Measurements from ENCODE around the gene TMEM87B. TPM values are rescaled to one million over a fixed set of nuclear protein-coding genes. Genes with fewer than 3 reads are reported as not detected.

Gene TMEM87B
- total and polyA plus RNA-seq, 2 of the 8 experiments (the other 6 are each of a cell fraction or from before 2014, with no cell fraction given), result 7.2 to 9.0 TPM

GRCh38 chr2:112005406-112006075 lies 49.5 kb upstream of the TMEM87B start:
- H3K4me2 ChIP-seq (ENCODE audit: insufficient read depth in 1 of 2, low read depth in 2 of 2, low read length in 2 of 2), result no peak overlapping the region
- no peak overlapping the region for H2AFZ ChIP-seq (ENCODE audit: low read length)
- H2BK20ac ChIP-seq (ENCODE audit: low read length), result no peak overlapping the region
- DNase-seq (ENCODE audit: low read depth in 1 of 2, low spot score in 2 of 2) (no peak), FAIRE-seq (no peak)
- no peak overlapping the region for H4K5ac ChIP-seq (ENCODE audit: insufficient read length, low read depth, low read length)
- no peak for TF ChIP-seq SIN3A (conservative IDR thresholded peaks at IDR 0.05 in 1 of 2, IDR thresholded peaks at IDR 0.05 in 1 of 2; ENCODE audit: low read depth in 1 of 2, low read length in 2 of 2)
- TF ChIP-seq FOSL1 (IDR thresholded peaks at IDR 0.05; ENCODE audit: insufficient read depth, low read depth, low read length), result no peak
- no peak for TF ChIP-seq PHF8 (conservative IDR thresholded peaks at IDR 0.05; ENCODE audit: low read depth, low read length)
- no peak for TF ChIP-seq CHD2 (IDR thresholded peaks at IDR 0.05; ENCODE audit: low read length)
- H3K36me3 ChIP-seq (ENCODE audit: control insufficient read depth in 2 of 4, insufficient read depth in 4 of 4, low read length in 3 of 4), result peaks cover 0 to 3% (median 0%) of the 10 kb centered on the region in 4 experiments; a peak in 4 of 8 replicates
- no peaks in the 10 kb centered on the region for H3K4me1 ChIP-seq (replicated peaks in 1 of 4; ENCODE audit: control insufficient read depth in 3 of 4, insufficient read depth in 4 of 4, low read length in 3 of 4)
- no peak overlapping the region for H2BK15ac ChIP-seq (ENCODE audit: low read length)
- no peaks in the 10 kb centered on the region; a peak in 1 of 7 replicates for H3K27me3 ChIP-seq (replicated peaks in 1 of 4; ENCODE audit: control insufficient read depth in 3 of 4, extremely low read depth in 1 of 4, insufficient read depth in 3 of 4, low read length in 3 of 4)
- no peak overlapping the region for H3K23ac ChIP-seq (ENCODE audit: insufficient read length)
- no peak overlapping the region for H2BK5ac ChIP-seq (ENCODE audit: low read depth, low read length)
- H3K23me2 ChIP-seq (ENCODE audit: low read depth, low read length), result no peaks in the 10 kb centered on the region
- H3K27ac ChIP-seq (ENCODE audit: low read depth, low read length), result no peak overlapping the region
- no peak overlapping the region for H2AK5ac ChIP-seq (ENCODE audit: low read depth, low read length)
- no peaks in the 10 kb centered on the region for H3K9me3 ChIP-seq (ENCODE audit: insufficient read depth in 2 of 2, low read depth in 1 of 2, low read length in 1 of 2)
- no peak overlapping the region for H2BK12ac ChIP-seq (ENCODE audit: low read depth, low read length)
- no peak overlapping the region for H3K56ac ChIP-seq (replicated peaks; ENCODE audit: insufficient read length, low read depth, low read length)
- 92% methylated on average over 5 of the region's 5 CpGs; no CpG with 5 or more reads in 1 of the 2 experiments for WGBS, 2 experiments (ENCODE audit: extremely low coverage in 1 of 2, insufficient coverage in 1 of 2, insufficient read length in 1 of 2, insufficient replicate concordance in 2 of 2, low coverage in 1 of 2, low lambda C conversion rate in 2 of 2, missing lambda C conversion rate in 1 of 2)
- no peak overlapping the region for H3K4ac ChIP-seq (replicated peaks; ENCODE audit: insufficient read length, low read depth, low read length)
- H4K20me1 ChIP-seq (replicated peaks in 1 of 2; ENCODE audit: control insufficient read depth in 1 of 2, insufficient read depth in 2 of 2, low read length in 2 of 2), result no peaks in the 10 kb centered on the region
- no peaks in the 10 kb centered on the region for H3K79me2 ChIP-seq (ENCODE audit: control insufficient read depth in 1 of 2, insufficient read depth in 2 of 2, low read length in 2 of 2)
- H3K18ac ChIP-seq (ENCODE audit: extremely low read depth, low read length), result no peak overlapping the region
- CTCF ChIA-PET (ENCODE audit: partially characterized antibody), result interaction anchor here (0.6 kb wide), 1 partner anchor 460 kb away, joined by 3 read pairs; no protein-coding TSS in a partner anchor
- no peak overlapping the region for H4K8ac ChIP-seq (ENCODE audit: extremely low read depth, insufficient read depth, low read length)
- no peak overlapping the region for H3K14ac ChIP-seq (ENCODE audit: insufficient read length)
- H3K4me3 ChIP-seq (ENCODE audit: extremely low read depth in 1 of 4, insufficient read depth in 2 of 4, low read depth in 3 of 4, low read length in 4 of 4), result no peak overlapping the region
- no peak overlapping the region for H4K91ac ChIP-seq (replicated peaks; ENCODE audit: insufficient read length, low read length)
- H2BK120ac ChIP-seq (replicated peaks; ENCODE audit: low read depth, low read length), result no peak overlapping the region
- no peak overlapping the region for H3K9ac ChIP-seq (replicated peaks in 1 of 4; ENCODE audit: extremely low read depth in 1 of 4, low read depth in 3 of 4, low read length in 3 of 4)
- POLR2A ChIA-PET (ENCODE audit: partially characterized antibody), result no interaction called here
- no peaks in the 10 kb centered on the region for H3K79me1 ChIP-seq (ENCODE audit: low read depth, low read length)

Measured in H1 (cell line).